Measurements from ENCODE around the gene LRBA.
"Not testable (repeated sequence)": the region's sequence is repeated elsewhere in the genome, so short reads cannot be mapped to it uniquely, and the experiment has no call there.

Gene LRBA

DNA sequence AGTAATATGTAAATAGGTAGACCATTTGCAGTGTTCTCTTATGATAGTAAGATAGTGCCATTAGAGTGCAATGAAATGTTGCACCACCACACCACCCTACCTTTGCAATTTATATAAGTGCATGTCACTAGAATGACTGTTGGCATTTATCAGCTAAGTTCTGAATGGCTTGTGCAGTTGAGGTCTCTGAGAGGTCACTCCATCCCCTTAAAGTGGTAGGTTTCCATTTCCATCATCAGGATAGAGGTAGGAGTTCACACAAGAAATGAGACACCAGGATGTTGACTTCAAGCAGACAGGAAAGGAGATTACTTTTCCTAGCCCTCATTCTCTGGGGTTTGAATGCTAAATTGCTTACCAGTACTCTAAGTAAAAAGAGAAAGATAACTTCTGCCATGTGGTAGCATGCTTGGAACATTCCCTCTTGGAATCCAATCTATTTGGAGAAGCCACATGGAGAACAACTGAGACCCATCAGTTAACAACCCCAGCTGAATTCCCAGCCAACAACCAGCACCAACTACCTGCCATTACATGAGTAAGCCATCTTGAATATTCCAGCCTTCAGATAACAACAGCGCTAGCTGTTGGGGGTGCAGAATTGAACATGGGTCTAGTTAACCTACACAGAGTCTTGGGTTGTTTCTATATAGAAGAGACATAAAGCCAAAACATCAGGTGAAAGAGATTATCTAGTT lies 6.7 kb upstream of the LRBA start:
- DNase-seq = no peak

DNA sequence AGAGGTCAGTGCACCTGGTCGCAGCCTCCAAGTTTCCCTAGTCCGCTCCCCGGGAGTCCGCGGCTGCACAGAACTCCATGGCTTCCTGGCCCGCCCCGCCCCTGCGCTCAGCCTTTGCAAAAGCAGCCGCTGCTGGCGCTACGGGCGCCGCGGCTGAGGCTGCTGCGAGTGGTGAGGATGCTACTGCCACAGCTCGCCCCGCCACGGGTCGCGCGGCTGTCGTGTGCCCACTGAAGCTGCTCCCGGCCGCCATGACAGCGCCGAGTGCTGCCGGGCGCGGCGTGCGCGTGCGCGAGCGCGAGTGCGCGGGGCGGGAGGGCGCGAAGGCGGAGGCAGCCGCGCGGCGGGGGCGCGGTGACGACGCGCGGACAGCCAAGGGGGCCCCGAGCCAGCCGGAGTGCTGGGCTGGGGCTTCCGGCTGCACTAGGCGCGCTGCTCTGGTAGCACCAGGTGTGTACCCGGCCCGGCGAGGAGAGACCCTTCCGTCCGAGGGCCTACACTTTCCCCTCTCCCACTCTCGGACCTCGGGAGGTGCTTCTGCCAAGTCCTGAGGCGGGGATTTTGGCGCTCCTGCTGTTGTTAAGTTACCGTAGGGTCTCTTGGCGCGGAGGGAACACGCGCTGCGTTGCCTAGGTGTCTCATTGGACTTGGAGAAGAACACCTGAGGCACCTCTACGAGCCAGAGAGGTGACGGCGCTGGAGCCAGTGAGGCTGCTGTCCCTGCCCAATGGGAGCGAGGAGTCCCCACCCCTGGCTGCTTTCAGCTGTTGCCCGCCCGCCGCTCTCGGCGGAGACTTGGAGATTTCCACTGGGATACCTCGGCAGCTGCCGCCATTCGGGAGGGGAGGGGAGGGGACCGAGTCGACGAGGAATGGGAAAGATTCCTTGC lies 619 bp upstream of the LRBA start:
- peak; percentile 85 for DNase-seq

DNA sequence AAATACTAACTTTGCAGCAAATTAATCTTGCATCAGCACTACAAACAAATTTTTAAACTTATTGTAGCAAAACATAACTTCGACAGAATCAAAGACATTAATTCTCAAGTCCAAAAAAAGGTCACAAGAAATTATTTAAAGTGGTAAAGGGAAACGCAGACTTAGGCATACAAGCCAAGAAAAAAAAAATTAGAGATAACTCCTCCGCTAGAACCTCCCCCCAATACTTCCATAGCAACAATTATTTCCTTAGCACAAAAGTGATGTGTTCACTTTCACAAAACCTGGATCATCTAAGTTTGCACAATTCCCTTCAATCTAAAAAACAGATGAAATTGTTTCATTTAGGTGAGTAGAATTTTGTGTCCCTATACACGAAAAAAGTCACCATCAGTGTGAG lies 1.1 kb downstream of the LRBA start:
- no peak for DNase-seq

DNA sequence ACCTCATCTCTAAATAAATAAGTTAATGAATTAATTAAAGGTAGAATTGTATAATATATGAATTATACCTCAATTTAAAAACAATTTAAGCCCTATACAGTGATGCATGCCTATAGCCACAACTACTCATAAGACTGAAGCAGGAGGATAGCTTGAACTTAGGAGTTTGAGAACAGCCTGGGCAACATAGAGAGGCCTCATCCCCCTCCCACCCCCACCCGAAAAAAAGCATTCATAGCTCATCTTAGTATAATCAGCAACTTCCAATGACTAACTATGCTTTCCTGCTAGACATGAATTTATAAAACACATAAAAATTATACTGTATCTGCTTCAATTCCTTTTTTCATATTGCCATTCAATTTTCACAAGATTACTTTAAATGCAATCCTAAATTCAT lies 1.6 kb downstream of the LRBA start:
- DNase-seq = no peak

DNA sequence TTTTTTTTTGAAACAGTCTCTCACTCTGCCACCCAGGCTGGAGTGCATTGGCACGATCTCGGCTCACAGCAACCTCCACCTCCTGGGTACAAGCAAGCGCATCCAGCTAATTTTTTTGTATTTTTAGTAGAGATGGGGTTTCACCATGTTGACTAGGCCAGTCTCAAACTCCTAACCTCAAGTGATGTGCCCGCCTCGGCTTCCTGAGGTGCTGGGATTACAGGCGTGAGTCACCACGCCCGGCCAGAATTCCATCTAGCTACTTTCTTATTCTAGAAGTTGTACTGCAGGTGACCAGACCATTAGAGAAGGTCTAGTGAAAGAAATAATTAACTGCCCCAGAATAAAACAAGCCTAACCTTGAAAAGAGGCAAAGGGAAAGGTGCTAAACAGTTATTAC lies 2.3 kb downstream of the LRBA start:
- DNase-seq = peak; percentile 12

DNA sequence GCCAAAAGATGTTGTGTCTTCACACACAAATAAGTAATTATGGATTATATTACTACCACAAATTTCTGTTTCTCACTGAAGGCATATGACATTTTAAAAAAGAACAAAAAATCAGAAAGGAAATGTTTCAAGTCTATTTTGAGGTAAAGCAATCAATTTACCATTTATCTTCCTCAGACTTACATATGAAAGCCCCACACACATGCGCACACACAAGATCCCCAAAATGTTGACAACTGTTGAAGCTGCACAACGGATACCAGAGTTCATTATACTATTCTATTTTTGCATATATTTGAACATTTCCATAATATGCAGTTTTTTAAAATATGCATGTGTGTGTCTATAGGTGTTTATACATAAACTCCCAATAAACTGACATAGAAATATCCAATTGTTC lies 2.7 kb downstream of the LRBA start:
- DNase-seq = no peak

DNA sequence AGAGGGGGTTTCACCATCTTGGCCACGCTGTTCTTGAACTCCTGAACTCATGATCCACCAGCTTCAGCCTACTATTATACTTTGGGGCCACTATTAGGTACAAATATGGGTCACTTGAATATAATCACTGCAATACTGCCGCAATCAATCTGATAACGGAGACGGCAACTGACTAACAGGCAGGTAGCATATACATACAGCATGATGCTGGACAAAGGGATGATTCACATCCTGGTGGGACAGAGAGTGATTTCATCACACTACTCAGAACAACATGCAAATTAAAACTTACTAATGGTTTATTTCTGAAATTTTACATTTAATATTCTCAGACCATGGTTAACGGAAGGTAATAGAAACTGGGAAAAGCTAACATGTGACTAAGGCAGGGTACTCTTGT lies 10.9 kb downstream of the LRBA start:
- no peak for DNase-seq

DNA sequence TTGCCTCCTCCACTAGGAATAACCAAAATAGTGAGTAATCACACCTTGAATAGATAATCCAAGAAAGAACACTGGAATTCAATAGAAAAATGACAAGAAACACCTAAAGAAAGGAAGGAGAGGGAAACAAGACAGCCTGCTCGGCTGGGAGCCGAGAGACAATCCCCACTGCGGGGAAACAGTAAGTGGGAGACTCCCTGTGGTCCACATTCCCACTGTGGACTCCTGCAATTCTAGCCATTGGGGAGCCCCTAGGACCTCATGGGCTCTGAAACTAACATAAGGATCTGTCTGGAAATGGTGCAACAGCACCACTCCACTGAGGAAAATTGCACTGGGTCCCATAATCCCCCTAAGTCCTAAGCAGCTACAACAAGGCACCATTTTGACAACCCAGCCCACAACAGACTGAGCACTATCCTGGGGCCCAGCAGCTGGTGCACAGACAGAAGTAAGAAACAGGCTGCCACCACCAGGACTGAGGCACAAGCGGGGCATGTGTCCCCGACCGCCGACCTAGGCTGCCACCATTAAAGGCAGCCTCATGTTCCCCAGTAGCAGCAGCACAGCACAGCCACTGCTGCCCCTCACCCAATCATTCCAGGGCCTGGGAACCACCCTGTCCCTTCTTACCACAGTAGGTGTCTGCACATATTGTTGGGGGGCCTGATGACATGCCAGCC lies 14.2 kb downstream of the LRBA start:
- no peak for DNase-seq

DNA sequence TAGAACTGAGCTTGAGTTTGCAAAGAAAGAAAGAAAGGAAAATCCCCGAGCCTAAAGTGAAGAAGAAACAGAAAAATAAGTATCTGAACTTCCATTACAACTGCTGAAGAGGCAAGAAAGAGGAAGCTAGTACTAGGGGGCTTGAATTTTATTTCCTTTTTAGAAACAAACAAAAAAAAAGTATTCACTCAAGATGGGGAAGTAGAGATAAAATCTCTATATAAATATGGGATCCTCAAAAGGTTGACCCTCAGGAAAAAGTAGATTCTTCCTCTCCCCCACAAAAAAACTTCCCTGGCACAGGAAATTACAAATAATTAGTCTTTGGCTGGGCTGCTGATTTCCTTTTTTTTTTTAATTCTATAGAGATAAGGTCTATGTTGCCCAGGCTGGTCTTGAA lies 16.0 kb downstream of the LRBA start:
- no peak for DNase-seq

DNA sequence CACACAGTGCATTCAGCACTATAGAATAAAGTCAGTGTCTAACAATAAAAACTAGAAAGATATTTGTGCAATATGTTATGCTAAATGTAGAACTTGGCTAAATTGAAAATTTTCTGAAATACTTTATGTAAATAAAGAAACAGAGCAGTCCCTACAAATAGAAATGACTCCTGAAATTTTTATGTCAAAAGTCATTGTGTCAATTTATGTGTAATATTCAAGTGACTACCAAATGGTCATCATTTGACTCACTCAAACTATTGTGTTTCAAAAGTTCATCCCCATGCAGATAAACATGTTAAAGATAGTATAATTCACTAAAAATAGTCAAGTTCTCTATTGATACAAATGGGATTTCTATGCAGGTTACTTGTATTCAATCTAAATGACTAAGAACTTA lies 17.9 kb downstream of the LRBA start:
- DNase-seq = no peak

DNA sequence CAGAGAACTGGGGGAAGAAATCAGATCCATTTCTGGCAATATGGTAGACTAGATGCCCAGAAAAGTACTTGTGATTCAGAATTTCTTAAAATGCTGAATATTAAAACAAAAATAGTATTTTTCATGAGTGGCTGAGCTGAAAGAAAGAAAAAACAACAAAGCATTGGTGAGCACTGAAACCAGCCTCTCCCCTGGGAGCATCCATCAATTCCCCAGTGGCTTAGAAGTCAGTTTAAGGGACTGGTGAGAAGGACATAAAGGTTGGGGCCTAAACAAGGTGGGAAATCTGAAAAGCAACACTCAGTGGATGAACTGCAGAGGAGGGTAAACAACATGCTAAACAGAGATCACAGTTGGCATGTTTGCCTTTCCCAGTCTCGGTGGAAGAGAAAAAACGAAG lies 20.4 kb downstream of the LRBA start:
- no peak for DNase-seq

DNA sequence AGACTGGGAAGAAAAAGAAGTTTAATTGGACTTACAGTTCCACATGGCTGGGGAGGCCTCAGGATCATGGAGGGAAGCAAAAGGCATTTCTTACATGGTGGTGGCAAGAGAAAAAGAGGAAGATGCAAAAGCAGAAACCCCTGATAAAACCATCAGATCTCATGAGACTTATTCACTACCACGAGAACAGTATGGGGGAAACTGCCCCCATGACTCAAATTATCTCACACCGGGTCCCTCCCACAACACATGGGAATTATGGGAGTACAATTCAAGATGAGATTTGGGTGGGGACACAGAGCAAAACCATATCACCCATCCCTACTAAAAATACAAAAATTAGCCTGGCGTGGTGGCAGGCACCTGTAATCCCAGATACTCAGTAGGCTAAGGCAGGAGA lies 21.5 kb downstream of the LRBA start:
- DNase-seq = not testable (repeated sequence)

DNA sequence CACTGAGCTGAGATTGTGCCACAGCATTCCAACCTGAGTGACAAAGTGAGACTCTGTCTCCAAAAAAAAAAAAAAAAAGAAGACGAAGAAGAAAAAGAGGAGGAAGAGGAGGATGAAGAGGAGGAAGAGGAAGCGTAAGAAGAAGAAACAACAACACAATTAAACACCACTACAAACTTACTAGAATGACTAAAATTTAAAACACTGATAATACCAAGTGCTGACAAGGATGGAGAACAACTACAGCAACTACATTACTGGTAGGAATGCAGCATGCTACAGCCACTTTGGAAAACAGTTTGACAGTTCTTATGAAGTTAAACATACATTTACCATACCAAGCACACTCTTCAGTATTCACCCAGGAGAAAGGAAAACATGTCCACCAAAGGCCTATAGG lies 24.1 kb downstream of the LRBA start:
- DNase-seq = no peak

DNA sequence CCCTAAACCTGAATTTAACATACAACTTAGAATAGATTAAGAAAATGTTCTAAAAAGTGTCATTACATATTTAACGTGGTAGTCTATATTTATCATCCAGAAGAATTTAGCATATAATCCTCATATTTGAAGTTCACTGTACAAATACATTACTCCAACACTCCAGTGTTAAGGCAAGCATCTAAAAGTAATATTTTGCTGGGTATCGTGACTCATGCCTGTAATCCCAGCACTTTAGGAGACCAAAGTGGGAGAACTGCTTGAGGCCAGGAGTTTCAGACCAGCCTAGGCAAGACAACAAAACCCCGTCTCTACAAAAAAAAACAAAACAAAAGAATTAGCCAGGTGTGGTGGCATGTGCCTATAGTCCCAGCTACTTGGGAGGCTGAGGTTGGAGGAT lies 24.8 kb downstream of the LRBA start:
- no peak for DNase-seq

DNA sequence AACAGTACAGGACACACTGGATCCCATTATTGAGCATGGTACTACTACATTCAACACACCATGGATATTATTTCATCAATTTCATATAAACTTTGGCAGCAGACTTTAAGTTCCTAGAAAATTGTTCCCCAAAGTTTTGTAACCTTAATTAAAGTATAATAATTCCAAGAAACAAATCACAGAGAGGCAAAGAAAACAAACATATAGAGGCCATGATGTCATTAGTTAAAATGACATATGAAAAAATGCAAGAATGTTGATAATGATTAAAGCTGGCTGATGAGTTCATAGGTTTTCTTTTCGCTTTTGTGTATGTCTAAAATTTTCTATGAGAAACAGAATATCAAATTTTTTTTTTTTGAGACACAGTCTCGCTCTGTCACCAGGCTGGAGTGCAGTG lies 26.8 kb downstream of the LRBA start:
- DNase-seq = no peak

DNA sequence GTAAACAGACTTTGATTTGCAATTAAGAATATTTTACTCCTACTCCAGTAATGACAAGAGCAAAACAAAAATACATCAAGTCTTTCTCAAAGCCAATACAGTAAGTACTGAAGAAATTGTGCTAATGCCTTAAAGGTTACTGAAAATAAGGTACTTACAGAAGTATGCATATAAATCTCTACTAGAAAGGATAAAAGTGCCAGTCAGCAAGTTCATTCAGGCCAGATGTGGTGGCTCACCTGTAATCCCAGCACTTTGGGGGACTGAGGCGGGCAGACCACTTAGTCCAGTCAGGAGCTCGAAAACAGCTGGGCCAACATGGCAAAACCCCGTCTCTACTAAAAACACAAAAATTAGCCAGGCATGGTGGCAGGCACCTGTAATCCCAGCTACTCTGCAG lies 27.9 kb downstream of the LRBA start:
- no peak for DNase-seq

DNA sequence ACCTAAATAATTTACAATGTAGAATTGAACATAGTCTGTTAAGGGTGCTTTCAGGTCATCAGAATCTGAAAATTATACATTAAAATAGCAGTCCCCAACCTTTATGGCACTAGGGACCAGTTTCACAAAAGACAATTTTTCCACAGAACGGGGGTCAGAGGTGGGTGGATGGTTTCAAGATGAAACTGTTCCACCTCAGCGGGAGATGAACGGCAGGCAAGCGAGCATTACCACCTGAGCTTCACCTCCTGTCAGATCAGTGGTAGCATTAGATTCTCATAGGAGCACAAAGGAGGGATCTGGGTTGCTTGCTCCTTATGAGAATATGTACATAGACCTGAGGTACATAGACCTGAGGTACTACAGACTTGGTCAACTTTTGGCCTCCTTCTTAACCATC lies 29.0 kb downstream of the LRBA start:
- no peak for DNase-seq

DNA sequence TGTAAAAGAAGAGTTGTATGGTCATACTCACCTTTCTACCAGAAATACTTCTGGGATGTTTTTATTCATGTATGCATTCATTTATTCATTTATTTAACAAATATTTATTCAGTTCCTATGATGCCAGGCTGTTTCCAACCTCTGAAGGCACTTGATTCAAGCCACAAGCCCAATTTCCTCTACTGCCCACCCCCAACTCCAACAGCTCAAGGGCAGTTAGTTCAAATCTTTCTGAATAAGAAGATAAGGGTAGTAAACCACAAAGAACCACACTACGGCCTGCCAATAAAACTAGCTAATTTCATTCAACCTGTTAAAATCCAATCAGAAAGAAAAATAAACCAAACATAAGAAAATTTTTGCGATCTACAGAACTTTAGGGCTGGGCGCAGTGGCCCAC lies 31.2 kb downstream of the LRBA start:
- no peak for DNase-seq

DNA sequence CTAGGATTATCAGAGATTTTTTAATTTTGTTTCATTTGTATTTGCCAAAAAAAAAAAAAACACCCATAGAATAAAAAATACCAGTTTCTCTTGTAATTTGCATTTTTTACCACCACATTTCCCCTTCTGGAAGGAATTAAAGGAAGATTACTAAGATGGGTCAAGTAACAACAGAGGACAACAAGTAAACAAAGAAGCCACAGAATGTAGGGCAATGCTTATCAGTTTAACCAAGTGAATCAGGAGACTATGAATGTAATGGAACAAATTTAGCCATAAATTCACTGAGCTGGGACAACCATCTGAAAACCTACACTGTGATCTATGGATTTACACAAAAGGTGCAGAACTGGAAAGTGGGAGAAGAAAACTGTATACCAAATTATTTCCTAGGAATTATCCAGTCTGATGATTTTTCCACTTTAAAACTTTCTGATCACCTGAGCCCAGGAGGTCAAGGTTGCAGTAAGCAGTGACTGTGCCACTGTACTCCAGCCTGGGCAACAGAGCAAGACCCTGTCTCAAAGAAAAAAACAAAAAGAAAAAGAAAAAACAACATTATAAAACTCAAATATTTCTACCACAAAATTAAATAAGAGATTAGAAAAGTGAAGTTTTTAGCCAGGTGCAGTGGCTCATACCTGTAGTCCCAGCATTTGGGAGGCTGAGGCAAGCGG lies 32.4 kb downstream of the LRBA start:
- no peak for DNase-seq

DNA sequence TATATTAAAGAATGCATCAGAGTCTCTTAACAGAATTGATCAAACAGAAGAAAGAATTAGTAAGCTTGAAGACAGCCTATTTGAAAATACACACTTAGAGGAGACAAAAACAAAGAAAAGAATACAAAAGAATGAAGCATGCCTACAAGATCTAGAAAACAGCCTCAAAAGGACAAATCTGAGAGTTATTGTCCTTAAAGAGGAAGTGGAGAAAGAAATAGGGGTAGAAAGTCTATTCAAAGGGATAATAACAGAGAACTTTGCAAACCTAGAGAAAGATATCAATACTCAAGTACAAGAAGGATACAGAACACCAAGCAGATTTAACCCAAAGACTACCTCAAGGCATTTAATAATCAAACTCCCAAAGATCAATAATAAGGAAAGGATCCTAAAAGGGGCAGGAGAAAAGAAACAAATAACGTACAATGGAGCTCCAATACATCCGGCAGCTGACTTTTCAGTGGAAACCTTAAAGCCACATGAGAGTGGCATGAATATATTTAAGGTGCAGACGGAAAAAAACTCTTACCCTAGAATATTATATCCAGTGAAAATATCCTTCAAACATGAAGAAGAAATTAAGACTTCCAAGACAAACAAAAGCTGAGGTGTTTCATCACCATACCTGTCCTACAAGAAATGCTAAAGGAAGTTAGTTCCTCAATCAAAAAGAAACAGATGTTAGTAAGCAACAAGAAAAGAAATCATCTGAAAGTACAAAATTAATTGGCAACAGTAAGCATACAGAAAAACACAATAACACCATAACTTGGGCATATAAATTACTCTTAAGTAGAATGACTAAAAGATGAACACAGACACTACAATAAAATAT lies 36.1 kb downstream of the LRBA start:
- no peak for DNase-seq

DNA sequence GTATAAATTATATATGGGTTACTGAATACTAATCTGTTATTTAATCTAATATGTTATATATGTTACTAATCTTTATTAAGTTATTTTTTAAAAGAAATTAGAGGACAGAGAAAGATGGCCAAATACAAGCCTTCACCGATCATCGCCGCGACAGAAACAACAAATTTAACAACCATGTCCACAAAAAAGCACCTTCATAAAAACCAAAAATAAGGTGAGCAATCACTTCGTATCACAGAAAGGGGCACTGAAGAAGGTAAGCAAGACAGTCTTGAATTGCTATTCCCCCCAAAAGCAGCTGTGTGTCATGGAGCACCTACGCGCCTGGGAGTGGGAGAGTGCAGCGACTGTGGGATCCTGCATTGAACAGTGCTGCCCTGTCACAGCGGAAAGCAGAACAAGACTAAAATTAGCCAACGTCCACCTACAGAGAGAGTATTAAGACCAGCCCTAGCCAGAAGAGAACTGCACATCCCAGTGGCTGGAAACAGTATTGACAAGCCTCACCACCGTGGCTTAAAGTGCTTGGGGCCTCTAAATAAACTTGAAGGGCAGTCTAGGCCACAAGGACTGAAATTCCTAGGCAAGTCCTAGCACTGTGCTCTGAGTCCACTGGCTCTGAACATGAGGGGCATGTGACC lies 38.5 kb downstream of the LRBA start:
- DNase-seq = no peak

DNA sequence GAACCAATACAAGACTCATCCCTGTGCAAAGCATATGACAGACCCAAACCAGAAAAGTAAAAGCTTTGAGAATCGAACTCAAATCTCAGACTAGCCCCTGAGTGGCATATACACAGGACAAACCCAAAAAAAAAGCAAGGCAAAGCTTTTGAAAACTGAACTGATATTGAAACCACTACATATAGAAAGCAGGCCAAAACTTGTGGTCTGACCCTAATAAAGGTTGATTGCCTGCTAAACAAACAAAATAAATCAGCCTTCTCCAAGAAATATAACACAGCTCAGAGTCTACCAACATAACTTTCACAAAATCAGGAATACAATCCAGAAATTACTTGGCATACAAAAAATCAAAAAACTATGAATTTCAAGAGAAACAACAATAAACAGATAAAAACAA lies 40.3 kb downstream of the LRBA start:
- no peak for DNase-seq

Measured in CD4-positive, alpha-beta T cell treated with Interleukin-12 subunit alpha and Interleukin-12 subunit beta, for 1 hour (primary cell).